ENCODE data around the gene NEO1. TPM values are rescaled to one million over a fixed set of nuclear protein-coding genes. Genes with fewer than 3 reads are reported as not detected.

NEO1 gene
- total RNA-seq, 1 donor from 2014 or later = 31.0 TPM

DNA sequence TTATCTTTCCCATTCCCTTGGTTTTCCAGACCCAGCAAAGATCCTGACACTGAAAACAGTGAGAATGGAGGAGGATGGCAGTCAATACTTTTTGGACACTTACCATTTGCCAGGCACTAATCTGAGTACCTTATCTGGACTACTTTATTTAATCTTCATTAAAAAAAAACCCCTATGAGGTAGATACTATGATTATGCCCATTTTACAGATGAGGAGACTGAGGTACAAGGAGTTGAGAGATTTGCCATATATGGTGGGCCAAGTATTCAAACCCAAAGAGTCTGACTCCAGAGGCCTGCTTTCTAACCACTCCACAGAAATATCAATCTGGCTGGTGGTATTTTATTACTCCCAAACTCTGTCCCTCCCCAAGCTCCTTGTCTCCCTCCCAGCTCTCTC is 296.9 kb downstream of the NEO1 start:
- DNase-seq (ENCODE audit: low read depth) = no peak
- no peak overlapping the region for H3K4me3 ChIP-seq (ENCODE audit: low read depth, low read length)
- TF ChIP-seq, protein P1, sequence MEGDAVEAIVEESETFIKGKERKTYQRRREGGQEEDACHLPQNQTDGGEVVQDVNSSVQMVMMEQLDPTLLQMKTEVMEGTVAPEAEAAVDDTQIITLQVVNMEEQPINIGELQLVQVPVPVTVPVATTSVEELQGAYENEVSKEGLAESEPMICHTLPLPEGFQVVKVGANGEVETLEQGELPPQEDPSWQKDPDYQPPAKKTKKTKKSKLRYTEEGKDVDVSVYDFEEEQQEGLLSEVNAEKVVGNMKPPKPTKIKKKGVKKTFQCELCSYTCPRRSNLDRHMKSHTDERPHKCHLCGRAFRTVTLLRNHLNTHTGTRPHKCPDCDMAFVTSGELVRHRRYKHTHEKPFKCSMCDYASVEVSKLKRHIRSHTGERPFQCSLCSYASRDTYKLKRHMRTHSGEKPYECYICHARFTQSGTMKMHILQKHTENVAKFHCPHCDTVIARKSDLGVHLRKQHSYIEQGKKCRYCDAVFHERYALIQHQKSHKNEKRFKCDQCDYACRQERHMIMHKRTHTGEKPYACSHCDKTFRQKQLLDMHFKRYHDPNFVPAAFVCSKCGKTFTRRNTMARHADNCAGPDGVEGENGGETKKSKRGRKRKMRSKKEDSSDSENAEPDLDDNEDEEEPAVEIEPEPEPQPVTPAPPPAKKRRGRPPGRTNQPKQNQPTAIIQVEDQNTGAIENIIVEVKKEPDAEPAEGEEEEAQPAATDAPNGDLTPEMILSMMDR (conservative IDR thresholded peaks at IDR 0.05; ENCODE audit: low read depth, low read length) = no peak

DNA sequence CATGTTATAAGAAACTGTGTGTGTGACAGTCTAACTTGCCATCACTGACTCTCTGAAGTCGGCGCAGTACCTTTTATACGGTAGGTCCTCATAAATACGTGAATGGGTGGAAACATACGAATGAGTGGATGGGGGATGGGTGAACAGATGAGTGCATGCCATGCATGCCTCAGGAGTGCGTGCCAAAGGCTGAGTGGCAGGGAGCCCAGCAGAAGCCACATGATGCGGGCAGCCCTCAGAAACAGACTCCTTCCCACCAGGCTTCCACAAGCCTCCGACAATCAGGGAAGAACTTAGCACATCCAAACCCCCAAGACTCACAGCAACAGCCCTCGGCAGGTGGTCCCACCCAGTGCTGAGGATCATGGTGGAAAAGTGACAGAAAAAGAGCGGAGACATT is 299.8 kb downstream of the NEO1 start:
- H3K4me3 ChIP-seq (ENCODE audit: low read depth, low read length) = no peak overlapping the region
- TF ChIP-seq, protein P1 (conservative IDR thresholded peaks at IDR 0.05; ENCODE audit: low read depth, low read length) = no peak
- DNase-seq (ENCODE audit: low read depth) = no peak

DNA sequence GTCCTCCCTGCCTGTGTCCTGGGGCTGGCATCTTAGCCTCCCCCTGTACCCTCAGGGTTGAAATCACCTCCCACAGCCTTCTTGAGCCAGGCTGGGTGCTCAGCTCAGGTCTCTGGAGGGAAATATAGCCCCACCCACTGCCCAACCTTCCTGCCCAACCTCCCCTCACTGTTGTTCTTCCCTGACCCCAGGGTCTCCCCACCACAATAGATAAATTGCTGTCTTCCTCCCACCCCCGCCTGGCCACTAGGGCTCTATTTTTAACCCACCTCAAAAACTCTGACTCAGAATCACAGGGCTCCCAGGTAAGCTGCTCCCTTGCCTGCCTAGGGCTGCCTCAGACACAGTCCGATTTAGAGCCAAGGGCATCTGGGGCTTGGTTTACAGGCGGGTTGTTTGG is 301.5 kb downstream of the NEO1 start:
- TF ChIP-seq, protein P1 (conservative IDR thresholded peaks at IDR 0.05; ENCODE audit: low read depth, low read length) = no peak
- no peak for DNase-seq (ENCODE audit: low read depth)

DNA sequence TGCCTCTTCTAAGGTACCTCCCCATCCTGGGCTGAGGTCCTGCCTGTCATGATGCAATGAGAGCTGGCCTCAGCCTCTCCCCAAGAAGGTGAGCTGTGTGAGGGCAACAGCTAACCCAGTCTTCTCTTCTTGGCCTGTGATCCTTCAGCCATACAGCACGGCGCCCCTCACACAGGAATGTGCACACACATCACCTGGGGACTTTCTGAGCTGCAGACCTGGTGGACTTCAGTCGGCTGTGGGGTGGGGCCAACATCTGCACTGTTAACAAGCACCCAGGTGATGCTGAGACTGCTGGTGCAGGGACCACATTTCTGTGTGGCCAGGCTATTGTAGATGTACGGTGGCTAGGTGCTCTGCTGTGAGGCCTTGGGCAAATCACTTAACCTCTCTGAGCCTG is 302.0 kb downstream of the NEO1 start:
- no peak overlapping the region for H3K4me3 ChIP-seq (ENCODE audit: low read depth, low read length)
- TF ChIP-seq, protein P1 (conservative IDR thresholded peaks at IDR 0.05; ENCODE audit: low read depth, low read length) = no peak
- no peak for DNase-seq (ENCODE audit: low read depth)

More for the DNA sequence above, 301.5 kb downstream of the NEO1 start:
- no peak overlapping the region for H3K4me3 ChIP-seq (ENCODE audit: low read depth, low read length)

Data from epithelial cell of proximal tubule (primary cell).